OCI-LY7 (cell line): ENCODE measurements around the gene PPP1R9A.

Source experiments
- EZH2phosphoT487 ChIP-seq: fragments of 200-600 bp; sonication (generic); IDR thresholded peaks from 2 replicates; pipeline ENCODE4 v1.6.1; 2018; ENCODE audit warnings: low read depth, borderline replicate concordance, mild to moderate bottlenecking, mixed run types, antibody characterized with exemption, low read length, moderate library complexity, mixed read lengths
- TF ChIP-seq, protein P1 (sequence below): fragments of 200-600 bp; sonication (generic); conservative IDR thresholded peaks from 2 replicates; pipeline ENCODE4 v1.5.1; 2014; ENCODE audit warnings: mild to moderate bottlenecking, antibody characterized with exemption, low read length, moderate library complexity, mixed read lengths

DNA sequence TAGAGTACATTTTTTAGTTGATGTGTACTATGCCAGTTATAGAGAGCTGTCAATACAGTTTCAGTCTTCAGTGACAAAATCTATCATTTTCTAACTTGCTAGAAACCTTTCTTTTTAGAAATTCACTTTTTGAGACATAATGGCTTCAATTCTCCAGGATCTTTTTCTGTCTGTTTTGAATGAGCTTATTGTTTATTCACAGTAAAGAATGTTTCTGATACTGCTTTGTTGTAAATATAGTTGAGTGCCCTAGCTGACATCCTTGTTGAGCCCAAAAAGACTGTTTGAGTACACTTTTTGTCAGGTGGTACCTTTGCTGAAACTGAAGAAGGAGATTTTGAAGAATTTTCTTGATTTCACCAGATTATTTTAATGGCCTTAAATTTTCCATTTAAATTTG lies 139.9 kb downstream of the PPP1R9A start:
- TF ChIP-seq, protein P1, sequence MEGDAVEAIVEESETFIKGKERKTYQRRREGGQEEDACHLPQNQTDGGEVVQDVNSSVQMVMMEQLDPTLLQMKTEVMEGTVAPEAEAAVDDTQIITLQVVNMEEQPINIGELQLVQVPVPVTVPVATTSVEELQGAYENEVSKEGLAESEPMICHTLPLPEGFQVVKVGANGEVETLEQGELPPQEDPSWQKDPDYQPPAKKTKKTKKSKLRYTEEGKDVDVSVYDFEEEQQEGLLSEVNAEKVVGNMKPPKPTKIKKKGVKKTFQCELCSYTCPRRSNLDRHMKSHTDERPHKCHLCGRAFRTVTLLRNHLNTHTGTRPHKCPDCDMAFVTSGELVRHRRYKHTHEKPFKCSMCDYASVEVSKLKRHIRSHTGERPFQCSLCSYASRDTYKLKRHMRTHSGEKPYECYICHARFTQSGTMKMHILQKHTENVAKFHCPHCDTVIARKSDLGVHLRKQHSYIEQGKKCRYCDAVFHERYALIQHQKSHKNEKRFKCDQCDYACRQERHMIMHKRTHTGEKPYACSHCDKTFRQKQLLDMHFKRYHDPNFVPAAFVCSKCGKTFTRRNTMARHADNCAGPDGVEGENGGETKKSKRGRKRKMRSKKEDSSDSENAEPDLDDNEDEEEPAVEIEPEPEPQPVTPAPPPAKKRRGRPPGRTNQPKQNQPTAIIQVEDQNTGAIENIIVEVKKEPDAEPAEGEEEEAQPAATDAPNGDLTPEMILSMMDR = no peak
- no peak for TF ChIP-seq EZH2phosphoT487
